Neuron (in vitro differentiated cells): ENCODE measurements around the gene ALG12.

Source experiments
- H2AFZ ChIP-seq: one replicate; pipeline ENCODE4 v1.6.1; 2013; ENCODE audit warnings: low read depth, mild to moderate bottlenecking, inconsistent platforms, low read length, moderate library complexity
- H3K27me3 ChIP-seq: one replicate; pipeline ENCODE4 v1.6.1; 2013; ENCODE audit warnings: low read length; ENCODE audit not compliant: insufficient read depth
- H3K36me3 ChIP-seq: one replicate; pipeline ENCODE4 v1.6.1; 2013; ENCODE audit warnings: low read length; ENCODE audit not compliant: insufficient read depth
- H3K4me1 ChIP-seq: one replicate; pipeline ENCODE4 v1.6.1; 2013; ENCODE audit warnings: low read length; ENCODE audit not compliant: insufficient read depth
- H3K4me3 ChIP-seq: 2 replicates; pipeline ENCODE4 v1.5.1; 2013; ENCODE audit warnings: mild to moderate bottlenecking, low read length, moderate library complexity
- H3K9me3 ChIP-seq: one replicate; pipeline ENCODE4 v1.6.1; 2013; ENCODE audit warnings: low read length

The ALG12 gene

DNA sequence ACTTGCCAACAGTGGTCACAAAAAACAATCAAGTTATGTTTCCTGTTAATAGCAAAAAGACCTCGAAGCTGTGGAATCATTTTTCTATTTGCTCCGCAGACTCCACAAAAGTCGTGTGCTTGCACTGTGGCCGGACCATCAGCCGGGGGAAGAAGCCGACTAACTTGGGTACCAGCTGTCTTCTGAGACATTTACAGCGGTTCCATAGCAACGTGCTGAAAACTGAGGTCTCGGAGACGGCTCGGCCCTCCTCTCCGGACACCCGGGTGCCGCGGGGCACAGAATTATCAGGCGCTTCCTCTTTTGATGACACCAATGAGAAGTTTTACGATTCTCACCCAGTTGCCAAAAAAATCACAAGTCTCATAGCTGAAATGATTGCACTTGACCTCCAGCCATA is 33.0 kb downstream of the ALG12 start:
- Histone ChIP-seq H3K27me3 (no peaks in the 10 kb centered on the region), H3K9me3 (peaks cover 65% of the 10 kb centered on the region), H2AFZ (no peak overlapping the region), H3K36me3 (peaks cover 64% of the 10 kb centered on the region), H3K4me3 (no peak overlapping the region), H3K4me1 (no peaks in the 10 kb centered on the region)

DNA sequence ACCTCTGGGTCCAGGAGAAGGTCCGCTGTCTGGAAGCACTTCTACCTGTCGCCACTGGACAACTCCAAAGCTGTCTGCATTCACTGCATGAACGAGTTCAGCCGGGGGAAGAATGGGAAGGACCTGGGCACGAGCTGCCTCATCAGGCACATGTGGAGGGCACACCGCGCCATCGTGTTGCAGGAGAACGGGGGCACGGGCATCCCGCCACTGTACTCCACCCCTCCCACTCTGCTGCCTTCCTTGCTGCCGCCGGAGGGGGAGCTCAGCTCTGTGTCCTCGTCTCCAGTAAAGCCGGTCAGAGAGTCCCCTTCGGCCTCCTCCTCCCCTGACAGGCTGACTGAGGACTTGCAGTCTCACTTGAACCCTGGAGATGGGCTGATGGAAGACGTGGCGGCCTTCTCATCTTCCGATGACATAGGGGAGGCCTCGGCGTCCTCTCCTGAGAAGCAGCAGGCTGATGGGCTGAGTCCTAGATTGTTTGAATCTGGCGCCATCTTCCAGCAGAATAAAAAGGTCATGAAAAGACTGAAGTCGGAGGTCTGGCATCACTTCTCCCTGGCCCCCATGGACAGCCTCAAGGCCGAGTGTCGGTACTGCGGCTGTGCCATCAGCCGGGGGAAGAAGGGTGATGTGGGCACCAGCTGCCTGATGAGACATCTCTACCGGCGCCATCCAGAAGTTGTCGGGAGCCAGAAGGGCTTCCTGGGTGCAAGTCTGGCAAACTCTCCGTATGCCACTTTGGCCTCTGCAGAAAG is 33.6 kb downstream of the ALG12 start:
- Histone ChIP-seq H3K27me3 (no peaks in the 10 kb centered on the region), H2AFZ (no peak overlapping the region), H3K9me3 (peaks cover 68% of the 10 kb centered on the region), H3K4me1 (no peaks in the 10 kb centered on the region), H3K4me3 (no peak overlapping the region), H3K36me3 (peaks cover 64% of the 10 kb centered on the region)

DNA sequence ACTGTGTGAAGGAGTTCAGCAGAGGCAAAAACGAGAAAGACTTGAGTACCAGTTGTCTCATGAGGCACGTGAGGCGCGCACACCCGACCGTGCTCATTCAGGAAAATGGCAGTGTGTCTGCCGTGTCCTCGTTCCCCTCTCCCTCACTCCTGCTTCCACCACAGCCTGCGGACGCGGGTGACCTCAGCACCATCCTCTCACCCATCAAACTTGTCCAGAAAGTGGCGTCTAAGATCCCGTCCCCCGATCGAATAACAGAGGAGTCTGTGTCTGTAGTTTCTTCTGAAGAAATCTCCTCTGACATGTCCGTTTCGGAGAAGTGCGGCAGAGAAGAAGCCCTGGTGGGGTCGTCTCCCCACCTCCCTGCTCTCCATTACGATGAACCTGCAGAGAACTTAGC is 34.2 kb downstream of the ALG12 start:
- H3K9me3 ChIP-seq = peaks cover 63% of the 10 kb centered on the region
- H3K36me3 ChIP-seq = peaks cover 59% of the 10 kb centered on the region
- no peaks in the 10 kb centered on the region for H3K4me1 ChIP-seq
- H3K4me3 ChIP-seq = no peak overlapping the region
- no peaks in the 10 kb centered on the region for H3K27me3 ChIP-seq
- H2AFZ ChIP-seq = no peak overlapping the region

DNA sequence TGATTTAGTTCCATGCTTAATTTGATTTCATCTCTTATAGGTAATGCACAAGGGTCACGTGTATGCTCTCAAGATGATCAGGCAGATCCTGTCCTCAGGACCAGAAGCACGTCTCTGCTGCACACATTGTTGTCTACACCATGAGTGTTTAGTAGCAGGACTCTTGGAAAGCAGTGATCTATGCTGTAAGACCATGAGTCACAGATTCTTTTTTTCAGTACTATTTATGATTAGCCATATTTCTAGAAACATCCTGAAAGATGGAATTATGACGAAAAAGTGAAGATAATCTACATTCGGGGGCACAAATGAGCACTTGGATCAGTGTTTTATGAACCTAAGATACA is 35.0 kb downstream of the ALG12 start:
- H3K36me3 ChIP-seq = peaks cover 55% of the 10 kb centered on the region

DNA sequence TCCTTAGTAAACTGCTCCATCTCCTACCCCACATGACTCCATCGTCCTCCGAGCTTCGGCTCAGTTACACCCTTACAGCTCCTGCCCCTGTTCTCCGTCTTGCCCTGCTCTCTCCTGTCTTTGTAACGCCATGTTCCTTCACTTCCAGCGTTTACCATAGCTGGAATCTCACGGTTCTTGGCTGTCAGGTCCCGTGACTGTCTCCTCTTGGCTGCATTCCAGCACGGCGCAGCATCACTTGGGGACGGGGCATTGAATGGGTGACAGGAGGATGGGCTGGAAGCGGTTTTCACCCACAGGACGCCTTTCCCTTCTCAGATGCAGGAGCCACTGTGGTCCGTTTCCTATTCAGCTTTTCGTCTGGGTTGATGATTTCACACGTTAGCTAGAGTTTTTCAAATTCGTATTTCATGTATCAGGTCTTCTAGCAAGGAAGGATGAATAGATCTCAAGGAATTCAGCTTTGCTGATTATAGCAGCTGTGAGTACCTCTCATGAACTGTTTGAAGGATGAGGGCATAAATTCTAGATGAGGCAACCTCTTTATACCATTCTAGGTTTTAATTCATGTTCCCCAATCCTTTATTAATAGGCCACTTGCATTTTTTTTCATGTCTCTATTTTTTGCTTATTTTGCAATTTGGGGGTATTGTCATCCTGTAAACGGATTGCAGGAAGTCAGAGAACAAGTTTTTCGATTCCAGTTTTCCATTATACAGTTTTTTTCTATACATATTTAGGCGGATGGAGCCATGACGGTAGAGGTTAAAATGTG is 35.5 kb downstream of the ALG12 start:
- Histone ChIP-seq H3K4me3 (no peak overlapping the region), H3K36me3 (peaks cover 55% of the 10 kb centered on the region), H3K9me3 (peaks cover 58% of the 10 kb centered on the region), H3K27me3 (no peaks in the 10 kb centered on the region), H2AFZ (no peak overlapping the region), H3K4me1 (no peaks in the 10 kb centered on the region)

More for the DNA sequence above, 35.0 kb downstream of the ALG12 start:
- Histone ChIP-seq H3K4me3 (no peak overlapping the region), H3K27me3 (no peaks in the 10 kb centered on the region), H3K4me1 (no peaks in the 10 kb centered on the region), H2AFZ (no peak overlapping the region), H3K9me3 (peaks cover 57% of the 10 kb centered on the region)

DNA sequence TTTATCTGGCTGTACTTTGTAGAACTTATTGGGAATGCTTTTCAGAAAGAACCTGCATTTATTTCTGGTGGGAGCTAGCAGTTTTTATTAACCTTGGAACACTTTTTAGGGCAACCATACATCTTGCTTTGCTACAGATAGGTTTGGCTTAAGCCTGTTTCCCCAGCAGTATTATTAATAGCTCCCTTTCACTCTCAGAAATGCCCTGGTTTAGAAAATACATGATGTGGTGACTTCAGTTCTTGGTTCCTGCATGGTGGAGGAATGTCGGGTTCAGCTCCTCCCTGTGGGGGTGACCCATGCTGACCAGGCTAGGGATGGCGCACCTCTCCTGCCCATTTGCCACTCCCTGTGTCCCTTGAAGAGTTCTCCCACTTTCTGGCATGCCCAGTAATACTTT is 36.4 kb downstream of the ALG12 start:
- H3K4me3 ChIP-seq = no peak overlapping the region
- no peaks in the 10 kb centered on the region for H3K27me3 ChIP-seq
- H3K4me1 ChIP-seq = no peaks in the 10 kb centered on the region
- no peak overlapping the region for H2AFZ ChIP-seq
- peaks cover 56% of the 10 kb centered on the region for H3K9me3 ChIP-seq
- peaks cover 51% of the 10 kb centered on the region for H3K36me3 ChIP-seq

DNA sequence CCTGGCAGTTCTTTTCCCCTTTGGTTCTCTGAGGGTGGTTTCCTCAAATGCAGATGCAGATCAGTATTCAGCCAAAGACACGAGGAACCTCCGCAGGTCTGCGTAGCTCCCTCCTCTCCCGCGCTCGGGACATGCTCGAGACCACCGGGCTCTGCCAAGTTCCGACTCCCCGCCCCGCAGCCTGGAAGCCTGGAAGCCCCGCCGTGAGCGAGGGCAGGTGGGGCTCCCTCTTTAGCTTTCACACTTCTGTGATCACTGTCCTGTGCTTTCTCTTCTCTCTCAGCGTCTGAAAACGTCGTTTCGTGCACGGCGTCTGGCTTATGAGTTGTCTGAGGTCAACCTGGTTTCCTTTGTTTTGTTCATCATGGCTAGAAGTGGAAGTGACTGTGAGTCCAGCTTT is 38.0 kb downstream of the ALG12 start:
- Histone ChIP-seq H3K4me1 (no peaks in the 10 kb centered on the region), H3K4me3 (no peak overlapping the region), H3K9me3 (peaks cover 46% of the 10 kb centered on the region), H3K27me3 (no peaks in the 10 kb centered on the region), H3K36me3 (peaks cover 42% of the 10 kb centered on the region), H2AFZ (no peak overlapping the region)

DNA sequence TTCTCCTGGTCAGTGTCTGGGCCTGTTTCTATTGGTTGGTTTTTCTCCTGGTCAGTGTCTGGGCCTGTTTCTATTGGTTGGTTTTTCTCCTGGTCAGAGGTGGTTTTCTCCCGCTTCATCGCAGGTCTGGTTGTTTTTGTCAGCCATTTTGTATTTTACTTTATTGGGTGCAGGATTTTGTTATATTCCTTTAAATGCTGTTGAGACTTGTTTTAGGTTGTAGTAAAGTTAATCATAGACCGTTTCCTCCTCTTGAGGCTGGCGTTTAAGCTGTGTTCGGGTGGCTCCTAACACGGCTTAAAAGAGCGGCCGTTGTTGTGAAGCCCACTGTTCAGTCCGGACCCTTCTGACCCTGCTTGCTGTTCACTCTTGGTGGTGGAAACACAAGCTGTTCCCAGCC is 38.4 kb downstream of the ALG12 start:
- peaks cover 42% of the 10 kb centered on the region for H3K9me3 ChIP-seq
- H2AFZ ChIP-seq = no peak overlapping the region
- no peaks in the 10 kb centered on the region for H3K27me3 ChIP-seq
- peaks cover 38% of the 10 kb centered on the region for H3K36me3 ChIP-seq
- no peaks in the 10 kb centered on the region for H3K4me1 ChIP-seq
- H3K4me3 ChIP-seq = no peak overlapping the region

DNA sequence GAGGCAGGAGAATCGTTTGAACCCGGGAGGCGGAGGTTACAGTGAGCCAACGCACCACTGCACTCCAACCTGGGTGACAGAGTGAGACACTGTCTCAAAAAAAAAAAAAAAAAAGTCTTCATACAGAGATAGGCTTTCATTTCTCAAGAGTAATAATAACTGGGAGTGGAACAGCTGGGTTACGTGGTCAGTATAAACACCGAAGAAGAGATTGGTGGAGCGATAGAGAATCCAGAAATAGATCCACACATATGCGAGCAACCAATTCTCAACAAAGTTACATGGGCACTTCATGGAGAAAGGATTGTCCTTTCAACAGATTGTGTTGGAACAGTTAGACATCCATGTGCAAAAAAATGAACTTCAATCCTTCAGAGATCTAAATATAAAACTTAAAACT is 40.0 kb downstream of the ALG12 start:
- Histone ChIP-seq H3K27me3 (no peaks in the 10 kb centered on the region), H2AFZ (no peak overlapping the region), H3K4me1 (no peaks in the 10 kb centered on the region)

DNA sequence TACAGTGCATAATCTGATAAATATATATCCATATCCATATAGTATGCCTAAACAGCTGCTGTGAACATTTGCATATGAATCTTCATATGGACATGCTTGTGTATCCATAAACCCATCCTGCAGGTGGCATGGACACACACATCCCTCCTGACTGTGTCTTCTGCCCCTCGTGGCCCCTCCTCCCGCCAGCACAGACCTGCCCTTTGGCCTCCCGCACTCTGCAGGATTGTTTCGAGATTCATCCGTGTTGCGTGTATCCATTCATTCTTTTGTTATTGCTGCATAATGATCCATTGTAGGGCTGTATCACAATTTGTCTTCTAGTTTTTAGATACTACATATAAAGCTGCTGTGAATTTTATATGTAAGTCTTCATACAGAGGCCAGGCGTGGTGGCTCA is 40.6 kb downstream of the ALG12 start:
- H3K36me3 ChIP-seq = peaks cover 29% of the 10 kb centered on the region
- no peaks in the 10 kb centered on the region for H3K4me1 ChIP-seq
- H3K9me3 ChIP-seq = peaks cover 30% of the 10 kb centered on the region
- H2AFZ ChIP-seq = no peak overlapping the region
- H3K27me3 ChIP-seq = no peaks in the 10 kb centered on the region
- H3K4me3 ChIP-seq = no peak overlapping the region

More for the DNA sequence above, 40.0 kb downstream of the ALG12 start:
- H3K9me3 ChIP-seq = peaks cover 30% of the 10 kb centered on the region
- peaks cover 29% of the 10 kb centered on the region for H3K36me3 ChIP-seq
- no peak overlapping the region for H3K4me3 ChIP-seq

DNA sequence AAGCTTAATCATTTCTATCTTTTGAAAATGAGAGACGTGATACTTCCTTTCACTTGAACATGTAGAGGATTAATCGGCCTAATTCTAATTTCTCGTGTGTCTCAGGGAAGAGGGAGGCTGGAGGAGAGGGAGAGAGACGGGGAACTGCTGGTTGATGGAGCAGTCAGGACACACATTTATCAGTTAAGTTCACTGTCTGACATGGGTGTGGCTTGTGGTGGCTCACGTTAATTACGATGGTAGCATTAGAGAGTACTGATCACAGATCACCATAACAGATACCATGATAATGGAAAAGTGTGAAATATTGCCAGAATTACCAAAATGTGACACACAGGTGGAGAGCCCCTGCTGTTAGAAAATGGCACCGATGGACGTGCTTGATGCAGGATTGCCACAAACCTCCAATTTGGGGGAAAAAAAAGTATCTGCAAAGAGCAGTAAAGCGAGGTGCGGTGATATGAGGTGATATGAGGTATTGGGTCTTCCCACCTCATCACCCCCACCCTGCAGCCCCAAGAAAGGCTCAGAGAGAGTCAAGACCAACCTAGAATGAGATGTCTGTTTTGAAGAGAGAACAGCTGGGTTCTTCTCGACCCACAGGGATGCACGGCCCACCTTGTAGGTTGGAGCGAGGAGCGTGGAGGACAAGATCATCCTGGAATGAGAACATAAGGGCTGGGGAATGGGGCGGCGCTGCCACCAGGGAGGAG is 44.9 kb downstream of the ALG12 start:
- Histone ChIP-seq H2AFZ (no peak overlapping the region), H3K4me1 (no peaks in the 10 kb centered on the region), H3K27me3 (no peaks in the 10 kb centered on the region), H3K36me3 (peaks cover 27% of the 10 kb centered on the region), H3K9me3 (peaks cover 31% of the 10 kb centered on the region), H3K4me3 (no peak overlapping the region)

DNA sequence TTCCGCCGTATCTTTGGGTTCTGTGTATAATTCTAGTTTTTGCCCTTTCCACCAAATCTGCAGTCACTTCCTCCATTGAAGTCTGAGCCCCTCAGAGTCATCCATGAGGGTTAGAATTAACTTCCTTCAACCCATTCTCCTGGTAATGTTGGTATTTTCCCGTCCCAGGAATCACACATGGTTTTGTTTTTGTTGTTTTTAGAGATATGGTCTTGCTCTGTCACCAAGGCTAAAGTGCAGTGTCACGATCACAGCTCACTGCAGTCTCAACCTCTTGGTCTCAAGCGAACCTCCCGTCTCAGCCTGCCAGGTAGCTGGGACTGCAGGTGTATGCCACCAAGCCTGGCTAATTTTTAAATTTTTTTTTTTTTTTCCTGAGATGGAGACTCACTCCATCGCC is 45.9 kb downstream of the ALG12 start:
- Histone ChIP-seq H3K9me3 (peaks cover 31% of the 10 kb centered on the region), H3K27me3 (no peaks in the 10 kb centered on the region), H2AFZ (no peak overlapping the region), H3K36me3 (peaks cover 20% of the 10 kb centered on the region), H3K4me3 (no peak overlapping the region), H3K4me1 (no peaks in the 10 kb centered on the region)

DNA sequence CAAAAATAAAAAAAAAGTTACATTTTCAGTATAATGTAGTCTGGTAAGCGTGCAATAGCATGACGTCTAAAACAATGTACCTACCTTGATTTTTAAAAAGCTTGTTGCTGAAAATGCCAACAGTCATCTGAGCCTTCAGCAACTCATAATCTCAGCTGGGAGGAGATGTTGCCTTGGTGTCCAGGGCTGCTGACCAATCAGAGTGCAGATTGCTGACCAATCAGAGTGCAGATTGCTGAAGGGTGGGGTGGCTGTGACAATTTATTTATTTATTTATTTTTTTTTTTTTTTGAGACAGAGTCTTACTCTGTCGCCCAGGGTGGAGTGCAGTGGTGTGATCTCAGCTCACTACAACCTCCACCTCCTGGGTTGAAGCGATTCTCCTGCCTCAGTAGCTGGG is 46.8 kb downstream of the ALG12 start:
- H3K4me3 ChIP-seq = no peak overlapping the region
- no peaks in the 10 kb centered on the region for H3K4me1 ChIP-seq
- no peaks in the 10 kb centered on the region for H3K27me3 ChIP-seq
- peaks cover 20% of the 10 kb centered on the region for H3K36me3 ChIP-seq
- H3K9me3 ChIP-seq = peaks cover 34% of the 10 kb centered on the region
- no peak overlapping the region for H2AFZ ChIP-seq
